HG03039 (cell line): Measurements from ENCODE around the gene AP2A2.
"Not testable (repeated sequence)": the region's sequence is repeated elsewhere in the genome, so short reads cannot be mapped to it uniquely, and the experiment has no call there.

ENCODE experiments used
- ATAC-seq: cut with Tn5 transposase; IDR thresholded peaks from one replicate; pipeline ENCODE4 v1.9.1; 2021; ENCODE audit warnings: mild to moderate bottlenecking, moderate library complexity; ENCODE audit not compliant: unreplicated experiment

The AP2A2 gene

GRCh38 chr11:953512-953911 is 27.8 kb downstream of the AP2A2 start:
- ATAC-seq: no peak

DNA sequence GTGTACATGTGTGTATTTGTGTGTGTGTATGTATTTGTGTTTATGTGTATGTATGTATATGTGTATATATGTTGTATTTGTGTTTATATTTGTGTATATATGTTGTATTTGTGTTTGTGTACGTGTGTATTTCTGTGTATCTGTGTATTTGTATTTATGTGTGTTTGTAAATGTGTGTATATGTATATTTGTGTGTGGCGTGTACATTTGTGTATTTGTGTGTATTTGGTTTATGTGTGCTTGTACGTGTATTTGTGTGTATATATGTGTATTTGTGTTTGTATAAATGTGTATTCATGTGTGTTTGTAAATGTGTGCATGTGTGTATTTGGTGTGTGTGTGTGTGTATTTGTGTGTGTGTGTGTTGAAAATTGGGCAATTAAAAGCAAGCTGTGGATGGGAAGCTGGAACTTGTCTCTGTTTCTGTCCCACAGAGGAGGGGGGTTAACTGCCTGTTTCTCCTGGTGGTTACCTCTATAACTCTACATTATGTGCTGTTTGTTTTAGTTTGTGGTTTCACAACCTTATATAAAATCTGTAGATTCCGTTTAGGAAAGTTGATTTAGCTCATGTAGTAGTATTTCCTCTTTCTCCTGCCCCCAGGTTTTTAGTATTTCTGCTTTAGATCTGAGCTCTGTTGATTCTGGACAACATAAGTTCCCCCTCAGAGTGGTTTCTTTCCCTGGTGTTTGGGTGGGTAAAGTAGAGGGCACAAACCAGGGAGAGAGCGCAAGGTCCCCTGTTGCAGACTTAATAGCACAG is 28.9 kb downstream of the AP2A2 start:
- no peak for ATAC-seq

- ATAC-seq: no peak
Measured at GRCh38 chr11:955154-956063, 29.7 kb downstream of the AP2A2 start.

- ATAC-seq: no peak
Measured at GRCh38 chr11:957212-957920, 31.7 kb downstream of the AP2A2 start.

DNA sequence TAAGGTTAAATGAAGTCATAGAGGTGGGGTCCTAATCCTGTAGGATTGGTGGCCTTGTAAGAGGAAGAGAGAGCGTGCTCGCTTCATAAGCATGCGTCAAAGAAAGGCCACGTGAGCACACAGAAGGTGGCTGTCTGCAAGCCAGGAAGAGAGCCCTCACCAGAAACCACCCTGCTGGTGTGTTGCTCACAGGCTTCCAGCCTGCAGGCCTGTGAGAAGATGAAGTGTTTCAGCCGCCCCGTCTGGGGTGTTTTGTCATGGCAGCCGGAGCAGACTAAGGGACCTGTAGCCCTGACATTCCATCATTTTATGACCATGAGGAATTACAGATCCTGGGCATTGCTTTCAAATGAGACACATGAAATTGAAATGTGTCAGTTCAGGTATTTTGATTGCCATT is 32.4 kb downstream of the AP2A2 start:
- ATAC-seq: no peak

GRCh38 chr11:959027-959426 is 33.4 kb downstream of the AP2A2 start:
- ATAC-seq: no peak

- no peak for ATAC-seq
Measured at GRCh38 chr11:959608-960007, 33.9 kb downstream of the AP2A2 start.

DNA sequence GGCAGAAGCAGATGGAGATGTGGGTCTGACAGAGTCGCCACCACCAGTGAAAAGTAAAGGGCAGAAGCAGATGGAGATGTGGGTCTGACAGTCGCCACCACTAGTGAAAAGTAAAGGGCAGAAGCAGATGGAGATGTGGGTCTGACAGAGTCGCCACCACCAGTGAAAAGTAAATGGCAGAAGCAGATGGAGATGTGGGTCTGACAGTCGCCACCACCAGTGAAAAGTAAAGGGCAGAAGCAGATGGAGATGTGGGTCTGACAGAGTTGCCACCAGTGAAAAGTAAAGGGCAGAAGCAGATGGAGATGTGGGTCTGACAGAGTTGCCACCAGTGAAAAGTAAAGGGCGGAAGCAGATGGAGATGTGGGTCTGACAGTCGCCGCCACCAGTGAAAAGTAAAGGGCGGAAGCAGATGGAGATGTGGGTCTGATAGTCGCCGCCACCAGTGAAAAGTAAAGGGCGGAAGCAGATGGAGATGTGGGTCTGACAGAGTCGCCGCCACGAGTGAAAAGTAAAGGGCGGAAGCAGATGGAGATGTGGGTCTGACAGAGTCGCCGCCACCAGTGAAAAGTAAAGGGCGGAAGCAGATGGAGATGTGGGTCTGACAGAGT is 35.7 kb downstream of the AP2A2 start:
- ATAC-seq: not testable (repeated sequence)

DNA sequence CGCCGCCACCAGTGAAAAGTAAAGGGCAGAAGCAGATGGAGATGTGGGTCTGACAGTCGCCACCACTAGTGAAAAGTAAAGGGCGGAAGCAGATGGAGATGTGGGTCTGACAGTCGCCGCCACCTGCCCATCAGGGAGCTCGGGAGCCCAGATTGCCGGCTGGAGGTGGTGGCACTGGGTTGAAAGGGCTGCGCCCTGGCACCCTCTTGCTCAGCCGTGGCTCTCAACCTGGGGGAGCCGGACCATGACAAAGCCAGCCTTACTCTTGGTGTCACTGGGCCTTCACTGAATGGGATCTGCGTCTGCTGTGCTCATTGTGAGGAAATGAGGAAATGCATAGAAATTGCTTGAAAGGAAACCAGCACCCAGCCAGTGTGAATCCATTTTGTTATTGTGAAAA is 36.3 kb downstream of the AP2A2 start:
- ATAC-seq: no peak

- ATAC-seq: no peak
Measured at GRCh38 chr11:962688-963087, 37.0 kb downstream of the AP2A2 start.

GRCh38 chr11:963852-964251 is 38.2 kb downstream of the AP2A2 start:
- no peak for ATAC-seq

GRCh38 chr11:965206-965775 is 39.6 kb downstream of the AP2A2 start:
- ATAC-seq: no peak

- ATAC-seq: no peak
Measured at GRCh38 chr11:967995-968751, 42.5 kb downstream of the AP2A2 start.

- ATAC-seq: no peak
Measured at GRCh38 chr11:968822-969221, 43.2 kb downstream of the AP2A2 start.

DNA sequence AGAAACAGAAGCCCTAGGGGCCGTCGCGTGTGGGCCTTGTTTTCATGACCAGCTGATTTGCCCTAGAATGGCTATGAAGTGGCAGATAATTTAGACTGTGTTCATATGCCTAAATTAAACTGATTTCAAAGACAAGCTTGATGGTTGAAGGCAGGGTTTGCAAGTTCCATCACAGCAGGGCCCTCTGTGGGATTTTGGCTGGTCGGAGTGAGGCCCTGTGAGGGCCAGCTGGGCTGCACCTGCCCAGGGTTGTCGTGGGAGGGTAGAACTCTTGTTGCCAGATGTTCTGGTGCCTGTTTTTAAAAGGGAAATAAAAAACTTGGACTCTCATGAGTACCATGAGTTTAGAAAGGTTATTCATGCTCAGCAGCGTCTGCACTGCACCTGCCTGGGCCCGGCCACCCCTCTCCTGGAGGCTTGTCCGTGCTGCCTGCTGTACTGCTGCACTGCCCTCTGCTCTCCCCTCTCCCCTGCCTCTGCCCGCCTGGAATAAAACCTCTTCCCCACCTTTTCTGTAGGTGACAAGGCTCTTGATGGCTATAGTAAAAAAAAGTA is 44.1 kb downstream of the AP2A2 start:
- no peak for ATAC-seq

GRCh38 chr11:970319-970871 is 44.7 kb downstream of the AP2A2 start:
- no peak for ATAC-seq

DNA sequence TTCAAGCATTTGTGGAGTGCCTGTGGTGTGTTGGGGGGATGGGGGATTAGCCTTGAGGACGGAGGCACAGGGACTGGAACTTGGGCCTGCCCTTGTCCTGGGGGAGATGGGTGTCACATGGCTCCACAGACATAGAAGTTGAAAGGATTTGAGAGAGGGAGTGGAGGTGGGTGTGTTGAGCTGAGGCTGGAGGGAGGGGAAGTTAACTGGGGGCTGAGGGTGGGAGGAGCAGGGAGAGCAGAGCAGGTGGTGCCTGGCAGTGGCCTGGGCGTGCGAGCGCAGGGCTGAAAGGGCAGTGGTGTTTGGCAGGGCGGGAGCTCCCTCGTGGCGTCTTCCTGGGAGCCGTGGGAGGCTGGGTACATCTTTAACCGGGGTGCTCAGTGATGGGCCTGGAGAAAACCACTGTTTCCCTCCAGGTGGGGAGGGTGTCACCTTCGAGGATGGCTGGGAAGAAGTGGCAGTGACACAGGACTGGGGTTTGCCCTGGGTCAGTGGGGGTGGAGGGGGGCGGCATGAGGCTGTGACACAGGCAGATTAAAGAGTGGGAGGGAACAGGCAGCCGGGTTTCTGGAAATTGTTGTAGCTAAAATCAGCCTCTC is 45.5 kb downstream of the AP2A2 start:
- ATAC-seq: no peak

DNA sequence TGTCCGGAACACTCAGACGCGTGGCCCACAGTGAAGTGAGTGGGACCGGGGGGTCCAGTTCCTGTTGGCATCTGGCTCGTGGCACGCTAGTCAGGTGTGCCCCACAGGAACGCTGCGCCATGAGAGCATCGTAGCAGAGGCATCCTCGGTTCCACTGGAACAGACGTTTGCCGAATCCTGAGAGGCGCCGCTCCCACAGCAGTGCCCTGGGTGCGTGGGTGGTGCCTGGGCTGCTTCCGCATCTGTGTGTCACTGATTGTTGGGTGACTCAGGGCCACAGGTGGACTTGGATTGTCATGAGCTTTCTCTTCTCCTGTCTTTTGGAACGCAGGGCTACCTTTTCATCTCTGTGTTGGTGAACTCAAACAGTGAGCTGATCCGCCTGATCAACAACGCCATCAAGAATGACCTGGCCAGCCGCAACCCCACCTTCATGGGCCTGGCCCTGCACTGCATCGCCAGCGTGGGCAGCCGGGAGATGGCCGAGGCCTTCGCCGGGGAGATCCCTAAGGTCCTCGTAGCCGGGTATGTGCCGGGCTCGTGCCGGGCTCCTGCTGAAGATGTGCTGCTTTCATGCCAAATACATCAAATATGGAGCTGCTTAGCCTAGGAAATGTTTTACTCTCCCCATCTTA is 46.2 kb downstream of the AP2A2 start:
- ATAC-seq: no peak
